ENCODE measurements around the gene SPDYE16.
"Not testable (repeated sequence)": the region's sequence is repeated elsewhere in the genome, so short reads cannot be mapped to it uniquely, and the experiment has no call there.

The SPDYE16 gene

DNA sequence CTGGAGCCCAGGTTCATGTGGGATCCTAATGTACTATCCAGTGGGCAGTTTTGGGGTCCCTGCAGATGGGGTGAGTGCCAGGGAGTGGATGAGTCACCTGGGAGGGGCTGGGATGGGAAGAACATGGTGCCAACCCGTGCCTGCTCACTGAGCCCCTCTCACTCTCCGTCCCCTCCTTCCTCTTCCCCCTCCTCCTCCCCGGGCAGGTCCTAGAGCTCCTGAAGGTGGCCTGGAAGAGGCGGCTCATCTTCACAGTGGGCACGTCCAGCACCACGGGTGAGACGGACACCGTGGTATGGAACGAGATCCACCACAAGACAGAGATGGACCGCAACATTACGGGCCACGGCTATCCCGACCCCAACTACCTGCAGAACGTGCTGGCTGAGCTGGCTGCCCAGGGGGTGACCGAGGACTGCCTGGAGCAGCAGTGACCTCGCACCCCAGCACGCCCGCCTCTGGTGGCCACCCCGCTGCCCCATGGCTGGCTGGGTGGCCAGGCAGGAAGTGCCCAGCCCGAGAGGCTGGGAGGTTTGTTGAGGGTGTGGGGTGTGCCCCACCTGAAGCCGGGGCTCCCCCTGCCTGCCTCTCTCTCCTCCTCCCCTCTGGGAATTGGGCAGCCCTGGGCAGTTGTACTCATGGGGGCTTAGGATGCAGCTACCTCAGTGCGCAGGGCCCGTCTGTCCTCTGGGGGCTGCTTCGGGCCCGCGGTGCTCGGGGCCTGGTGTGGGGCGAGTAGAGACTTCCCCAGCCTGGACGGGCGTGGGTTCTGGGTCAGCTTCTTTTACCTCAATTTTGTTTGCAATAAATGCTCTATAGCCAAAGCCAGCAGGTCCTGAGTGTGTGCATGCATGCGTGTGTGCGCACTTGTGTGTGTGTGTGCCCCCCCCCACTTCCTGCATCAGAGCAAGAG is 37.7 kb downstream of the SPDYE16 start:
- no peak overlapping the region for H3K4me3 ChIP-seq (ENCODE audit: low read depth, low read length)
- TF ChIP-seq, protein P1, sequence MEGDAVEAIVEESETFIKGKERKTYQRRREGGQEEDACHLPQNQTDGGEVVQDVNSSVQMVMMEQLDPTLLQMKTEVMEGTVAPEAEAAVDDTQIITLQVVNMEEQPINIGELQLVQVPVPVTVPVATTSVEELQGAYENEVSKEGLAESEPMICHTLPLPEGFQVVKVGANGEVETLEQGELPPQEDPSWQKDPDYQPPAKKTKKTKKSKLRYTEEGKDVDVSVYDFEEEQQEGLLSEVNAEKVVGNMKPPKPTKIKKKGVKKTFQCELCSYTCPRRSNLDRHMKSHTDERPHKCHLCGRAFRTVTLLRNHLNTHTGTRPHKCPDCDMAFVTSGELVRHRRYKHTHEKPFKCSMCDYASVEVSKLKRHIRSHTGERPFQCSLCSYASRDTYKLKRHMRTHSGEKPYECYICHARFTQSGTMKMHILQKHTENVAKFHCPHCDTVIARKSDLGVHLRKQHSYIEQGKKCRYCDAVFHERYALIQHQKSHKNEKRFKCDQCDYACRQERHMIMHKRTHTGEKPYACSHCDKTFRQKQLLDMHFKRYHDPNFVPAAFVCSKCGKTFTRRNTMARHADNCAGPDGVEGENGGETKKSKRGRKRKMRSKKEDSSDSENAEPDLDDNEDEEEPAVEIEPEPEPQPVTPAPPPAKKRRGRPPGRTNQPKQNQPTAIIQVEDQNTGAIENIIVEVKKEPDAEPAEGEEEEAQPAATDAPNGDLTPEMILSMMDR (IDR thresholded peaks at IDR 0.05; ENCODE audit: control insufficient read depth, extremely low read depth, insufficient read depth) = no peak
- DNase-seq (ENCODE audit: low read depth) = no peak

DNA sequence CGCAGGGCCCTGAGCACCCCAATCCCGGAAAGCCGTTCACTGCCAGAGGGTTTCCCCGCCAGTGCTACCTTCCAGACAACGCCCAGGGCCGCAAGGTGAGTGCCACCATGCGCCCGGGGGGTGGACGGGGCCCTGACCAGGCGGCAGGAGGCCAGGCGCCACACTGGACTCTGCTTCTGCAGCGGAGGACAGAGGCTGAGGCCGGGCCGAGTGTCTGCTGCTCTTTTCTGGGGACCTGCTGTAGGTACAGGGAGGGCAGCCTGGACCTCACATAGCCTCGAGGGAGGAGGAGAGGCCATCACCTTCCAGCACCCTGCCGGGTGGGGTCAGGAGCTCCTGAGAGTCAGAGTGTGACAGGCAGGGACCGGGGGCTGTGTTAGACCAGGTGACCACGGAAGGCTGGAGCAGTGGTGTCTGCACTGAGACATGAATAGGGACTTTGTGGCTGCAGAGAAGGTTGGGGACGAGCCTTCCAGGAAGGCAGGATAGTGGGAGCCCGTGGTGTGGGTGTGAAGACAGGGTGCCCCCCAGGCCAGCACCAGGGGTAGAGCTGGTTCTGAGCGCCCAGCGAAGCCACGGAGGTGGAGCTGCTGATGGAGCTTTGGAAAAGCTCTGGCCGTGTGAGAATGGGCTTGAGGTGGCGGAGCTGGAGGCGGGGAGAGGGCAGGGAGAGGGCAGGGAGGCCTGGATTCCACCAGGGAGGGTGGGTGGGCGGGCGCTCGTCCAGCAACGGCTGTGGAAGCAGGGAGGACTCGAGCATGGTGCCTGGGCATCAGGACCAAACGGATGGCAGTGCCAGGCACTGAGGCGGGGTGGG is 38.5 kb downstream of the SPDYE16 start:
- DNase-seq (ENCODE audit: low read depth); H3K4me3 ChIP-seq (ENCODE audit: low read depth, low read length): not testable (repeated sequence)

DNA sequence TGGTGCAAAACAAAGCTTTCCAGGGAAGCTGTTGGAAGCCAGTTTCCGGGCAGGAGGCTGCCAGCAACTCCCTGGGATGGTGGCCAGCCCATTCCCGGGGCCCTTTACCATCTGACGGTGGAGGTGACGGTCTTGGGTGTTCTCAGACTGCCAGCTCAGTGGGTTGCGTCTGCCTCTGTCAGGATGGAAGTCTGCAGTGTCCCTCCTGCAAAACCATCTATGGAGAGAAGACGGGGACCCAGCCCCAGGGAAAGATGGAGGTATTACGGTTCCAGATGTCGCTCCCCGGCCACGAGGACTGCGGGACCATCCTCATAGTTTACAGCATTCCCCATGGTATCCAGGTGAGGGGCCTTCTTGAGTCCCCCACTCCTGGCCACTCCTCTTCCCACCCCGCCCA is 39.9 kb downstream of the SPDYE16 start:
- H3K4me3 ChIP-seq (ENCODE audit: low read depth, low read length); DNase-seq (ENCODE audit: low read depth): not testable (repeated sequence)

DNA sequence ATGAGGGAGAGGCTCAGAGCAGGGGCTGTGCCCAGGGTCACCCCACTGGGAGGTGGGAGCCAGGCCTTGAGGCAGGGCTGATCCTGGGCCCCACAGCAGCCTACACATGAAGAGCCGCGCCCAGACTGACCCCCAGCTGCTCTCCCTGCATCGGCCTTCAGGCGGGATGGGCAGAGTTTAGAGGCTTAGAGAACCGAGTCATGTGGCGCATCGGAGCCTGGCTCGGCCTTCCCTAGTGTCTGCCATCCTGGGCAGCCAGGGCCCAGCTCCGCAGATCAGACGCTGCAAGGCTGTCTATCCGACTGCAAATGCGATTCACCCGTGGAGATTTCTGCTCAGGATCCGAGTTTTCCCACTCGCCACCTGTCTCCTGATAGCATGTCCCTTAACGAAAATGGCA is 40.3 kb downstream of the SPDYE16 start:
- DNase-seq (ENCODE audit: low read depth); H3K4me3 ChIP-seq (ENCODE audit: low read depth, low read length): not testable (repeated sequence)

DNA sequence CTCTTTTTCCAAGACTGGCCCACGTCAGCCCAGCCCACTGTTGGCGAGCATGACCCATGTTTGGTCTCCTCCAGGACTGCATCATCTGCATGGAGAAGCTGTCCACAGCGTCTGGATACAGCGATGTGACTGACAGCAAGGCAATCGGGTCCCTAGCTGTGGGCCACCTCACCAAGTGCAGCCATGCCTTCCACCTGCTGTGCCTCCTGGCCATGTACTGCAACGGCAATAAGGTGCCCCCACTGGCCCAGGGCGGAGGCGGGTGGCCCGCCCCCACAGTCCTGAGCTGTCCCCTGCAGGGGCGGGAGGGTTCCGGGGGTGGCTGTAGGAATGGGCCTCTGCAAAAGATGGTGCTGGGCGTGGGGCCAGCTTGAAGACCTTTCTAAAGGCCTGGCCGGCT is 40.9 kb downstream of the SPDYE16 start:
- H3K4me3 ChIP-seq (ENCODE audit: low read depth, low read length); DNase-seq (ENCODE audit: low read depth): not testable (repeated sequence)

DNA sequence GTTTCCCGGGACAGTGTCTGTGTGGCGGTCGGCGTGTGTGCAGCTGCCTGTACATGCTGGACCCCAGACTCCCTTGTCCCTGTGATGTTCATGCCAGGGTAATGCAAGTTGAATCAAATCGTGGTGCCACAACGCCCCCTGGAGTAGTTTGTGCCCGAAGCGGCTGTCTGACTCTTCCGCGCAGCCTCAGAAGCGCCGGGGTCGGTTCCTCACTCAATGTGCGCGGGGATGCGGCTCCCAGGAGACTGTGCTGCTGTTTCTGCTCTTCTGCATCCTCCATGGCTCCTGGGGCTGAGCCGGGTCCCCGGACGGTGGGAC is 43.2 kb downstream of the SPDYE16 start:
- DNase-seq (ENCODE audit: low read depth); H3K4me3 ChIP-seq (ENCODE audit: low read depth, low read length): not testable (repeated sequence)

DNA sequence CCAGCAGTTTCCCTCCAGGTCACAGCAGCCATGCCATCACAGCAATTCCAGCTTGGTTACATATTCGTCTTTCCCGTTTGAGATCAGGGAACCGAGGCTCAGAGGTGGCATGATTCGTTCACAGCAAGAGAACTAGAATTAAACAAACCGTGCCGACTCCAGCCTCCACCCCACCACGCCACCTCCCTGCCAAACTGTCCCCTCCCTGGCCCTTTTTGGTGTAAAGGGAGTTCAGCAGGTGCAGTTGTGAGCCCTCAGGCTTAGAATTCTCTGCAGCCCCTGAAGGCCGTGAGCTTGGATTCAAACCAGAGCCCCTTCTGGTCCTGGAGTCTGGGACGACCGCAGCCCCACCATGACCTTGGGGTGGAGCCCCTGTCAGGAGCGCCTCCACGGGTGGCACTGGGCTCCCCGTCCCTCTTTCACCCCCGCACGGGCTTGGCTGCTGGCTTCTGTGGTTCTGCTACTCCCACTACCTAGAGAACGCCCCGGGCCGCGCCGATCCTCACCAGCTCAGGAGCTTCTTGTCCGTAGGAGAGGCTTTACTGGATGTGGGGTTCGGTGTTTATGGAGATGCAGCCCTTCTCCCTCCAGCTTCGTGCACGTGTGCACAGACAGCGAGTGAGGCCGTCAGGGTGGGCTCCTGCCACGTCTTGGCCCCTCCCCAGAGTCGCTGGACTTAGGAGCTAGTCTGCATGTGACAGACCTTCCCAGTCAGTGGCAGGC is 43.7 kb downstream of the SPDYE16 start:
- not testable (repeated sequence) for DNase-seq (ENCODE audit: low read depth); H3K4me3 ChIP-seq (ENCODE audit: low read depth, low read length)

DNA sequence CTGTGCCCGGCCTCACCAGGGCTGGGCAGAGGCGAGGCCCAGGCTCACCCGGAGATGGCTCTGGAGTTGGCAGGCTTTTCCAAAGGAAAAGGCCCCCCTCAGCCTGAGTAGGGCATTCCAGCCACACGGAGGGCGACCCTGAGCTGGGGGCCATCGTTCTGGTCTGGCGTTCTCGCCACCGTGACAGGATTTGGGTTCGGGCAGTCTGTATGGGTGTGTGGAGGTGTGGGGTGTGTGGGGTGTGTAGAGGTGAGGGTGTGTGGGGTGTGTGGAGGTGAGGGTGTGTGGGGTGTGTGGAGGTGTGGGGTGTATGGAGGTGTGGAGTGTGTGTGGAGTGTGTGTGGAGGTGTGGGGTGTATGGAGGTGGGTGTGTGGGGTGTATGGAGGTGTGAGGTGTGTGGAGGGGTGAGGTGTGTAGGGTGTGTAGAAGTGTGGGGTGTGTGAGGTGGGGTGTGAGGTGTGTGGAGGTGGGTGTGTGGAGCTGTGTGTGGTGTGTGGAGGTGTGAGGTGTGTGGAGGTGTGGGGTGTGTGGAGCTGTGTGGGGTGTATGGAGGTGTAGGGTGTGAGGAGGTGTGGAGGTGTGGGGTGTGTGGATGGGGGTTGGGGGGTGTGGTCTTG is 44.4 kb downstream of the SPDYE16 start:
- not testable (repeated sequence) for DNase-seq (ENCODE audit: low read depth)

DNA sequence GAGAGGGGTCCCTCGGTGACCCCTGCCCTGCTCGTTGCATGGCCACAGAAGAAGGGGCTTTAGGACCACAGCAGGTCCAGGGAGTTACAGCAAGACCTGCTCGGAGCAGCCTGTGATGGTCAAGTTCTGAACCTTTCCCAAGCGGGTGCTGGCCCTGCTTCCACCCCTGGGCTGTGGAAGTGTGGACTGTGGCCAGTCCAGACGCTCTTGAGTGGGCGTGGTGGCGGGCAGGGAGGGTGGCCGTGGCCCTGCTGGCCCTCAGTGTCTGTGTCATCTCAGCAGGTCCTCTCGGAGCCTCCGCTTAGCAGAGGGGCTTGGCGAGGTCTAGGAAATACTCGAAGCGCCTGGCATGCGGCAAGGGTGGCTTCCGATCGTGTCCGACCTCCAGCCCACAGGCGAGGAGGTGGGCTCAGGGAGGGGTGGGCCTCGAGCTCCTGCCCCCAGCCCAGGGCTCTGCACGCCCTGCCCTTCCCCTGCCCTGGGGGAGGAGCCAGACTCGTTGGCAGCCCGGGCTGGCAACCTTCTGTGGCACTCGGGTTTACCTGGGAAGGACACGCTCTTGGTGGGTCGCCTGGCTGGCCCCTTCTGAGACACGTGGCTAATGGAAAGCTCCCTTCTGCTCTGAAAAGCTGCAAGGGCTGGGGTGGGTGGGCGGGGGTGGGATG is 45.0 kb downstream of the SPDYE16 start:
- not testable (repeated sequence) for DNase-seq (ENCODE audit: low read depth)

More for the DNA sequence above, 44.4 kb downstream of the SPDYE16 start:
- not testable (repeated sequence) for H3K4me3 ChIP-seq (ENCODE audit: low read depth, low read length)

DNA sequence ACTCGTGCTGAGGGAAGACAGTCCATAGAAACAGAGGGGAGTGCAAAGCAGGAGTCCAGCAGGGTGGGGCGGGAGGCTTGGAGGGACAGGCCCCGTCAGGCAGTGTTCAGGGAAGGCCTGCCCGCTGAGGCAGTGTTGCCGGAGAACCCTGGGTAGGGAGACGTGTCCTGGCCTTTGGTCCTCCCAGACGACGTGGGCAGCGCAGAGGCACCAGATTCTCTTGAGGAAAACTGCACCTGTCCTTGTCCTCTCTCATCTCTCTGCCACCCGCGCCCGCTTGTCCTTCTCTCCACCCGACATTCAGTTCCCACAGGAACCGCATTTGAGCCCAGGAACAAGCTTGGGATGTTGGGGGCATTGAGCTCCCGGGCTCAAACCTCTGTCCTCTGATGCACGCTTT is 47.4 kb downstream of the SPDYE16 start:
- not testable (repeated sequence) for H3K4me3 ChIP-seq (ENCODE audit: low read depth, low read length); DNase-seq (ENCODE audit: low read depth)

More for the DNA sequence above, 45.0 kb downstream of the SPDYE16 start:
- not testable (repeated sequence) for H3K4me3 ChIP-seq (ENCODE audit: low read depth, low read length)

DNA sequence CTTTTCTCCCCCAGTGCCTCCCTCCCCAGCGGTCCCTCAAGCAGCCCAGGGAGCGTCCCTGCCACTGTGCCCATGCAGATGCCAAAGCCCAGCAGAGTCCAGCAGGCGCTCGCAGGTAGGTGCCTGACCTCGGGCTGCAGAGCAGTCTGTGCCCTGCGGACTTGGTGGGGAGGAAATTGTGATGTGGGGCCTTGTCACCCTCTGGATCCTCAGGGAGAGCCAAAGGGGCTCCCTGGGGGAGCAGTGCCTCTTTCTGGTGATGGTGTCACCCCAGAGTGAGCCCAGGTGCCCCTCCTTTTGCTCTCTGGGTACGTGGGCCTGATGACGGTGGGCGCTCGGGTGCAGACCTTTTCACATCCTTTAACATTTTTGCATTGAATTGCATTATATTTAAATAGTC is 51.0 kb downstream of the SPDYE16 start:
- DNase-seq (ENCODE audit: low read depth); H3K4me3 ChIP-seq (ENCODE audit: low read depth, low read length): not testable (repeated sequence)

DNA sequence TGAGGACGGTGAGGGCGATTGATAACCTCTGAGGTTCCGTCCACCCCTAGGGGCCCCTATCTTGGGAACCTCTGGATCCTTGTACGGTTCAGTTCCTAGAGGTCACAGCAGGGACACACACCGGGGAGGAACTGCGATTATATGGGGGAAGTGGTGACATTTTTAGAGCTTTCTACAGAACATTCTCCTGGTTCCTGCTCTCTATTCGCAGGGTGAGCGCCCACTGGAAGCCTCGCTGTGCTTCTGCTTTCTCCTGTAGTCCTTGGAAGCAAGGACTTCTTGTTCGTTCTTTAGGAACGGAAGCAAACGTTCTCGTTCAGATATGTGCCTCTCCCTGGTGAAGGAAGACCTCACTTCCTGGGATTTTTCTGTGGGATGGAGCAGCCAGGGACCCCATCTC is 55.1 kb downstream of the SPDYE16 start:
- DNase-seq (ENCODE audit: low read depth); H3K4me3 ChIP-seq (ENCODE audit: low read depth, low read length): not testable (repeated sequence)

DNA sequence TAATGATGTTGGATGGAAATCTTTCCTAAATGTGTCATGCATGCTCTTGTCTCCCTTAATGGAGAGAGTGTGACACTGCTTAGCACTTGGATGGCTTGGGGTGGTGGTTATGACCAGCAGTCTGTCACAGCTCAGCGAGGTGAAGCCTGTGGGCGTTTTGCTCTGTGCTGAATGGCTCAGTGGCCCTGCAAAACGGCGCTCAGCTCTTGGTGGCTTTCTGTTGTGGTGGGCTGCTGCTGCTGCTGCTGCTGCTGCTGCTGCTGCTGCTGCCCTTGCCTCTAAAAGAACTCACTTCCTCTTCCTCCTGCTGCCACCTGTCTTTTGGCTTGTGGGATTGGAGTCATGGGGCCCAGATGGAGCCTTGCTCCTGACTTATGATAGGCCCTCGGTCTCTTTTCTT is 56.5 kb downstream of the SPDYE16 start:
- not testable (repeated sequence) for H3K4me3 ChIP-seq (ENCODE audit: low read depth, low read length); DNase-seq (ENCODE audit: low read depth)

DNA sequence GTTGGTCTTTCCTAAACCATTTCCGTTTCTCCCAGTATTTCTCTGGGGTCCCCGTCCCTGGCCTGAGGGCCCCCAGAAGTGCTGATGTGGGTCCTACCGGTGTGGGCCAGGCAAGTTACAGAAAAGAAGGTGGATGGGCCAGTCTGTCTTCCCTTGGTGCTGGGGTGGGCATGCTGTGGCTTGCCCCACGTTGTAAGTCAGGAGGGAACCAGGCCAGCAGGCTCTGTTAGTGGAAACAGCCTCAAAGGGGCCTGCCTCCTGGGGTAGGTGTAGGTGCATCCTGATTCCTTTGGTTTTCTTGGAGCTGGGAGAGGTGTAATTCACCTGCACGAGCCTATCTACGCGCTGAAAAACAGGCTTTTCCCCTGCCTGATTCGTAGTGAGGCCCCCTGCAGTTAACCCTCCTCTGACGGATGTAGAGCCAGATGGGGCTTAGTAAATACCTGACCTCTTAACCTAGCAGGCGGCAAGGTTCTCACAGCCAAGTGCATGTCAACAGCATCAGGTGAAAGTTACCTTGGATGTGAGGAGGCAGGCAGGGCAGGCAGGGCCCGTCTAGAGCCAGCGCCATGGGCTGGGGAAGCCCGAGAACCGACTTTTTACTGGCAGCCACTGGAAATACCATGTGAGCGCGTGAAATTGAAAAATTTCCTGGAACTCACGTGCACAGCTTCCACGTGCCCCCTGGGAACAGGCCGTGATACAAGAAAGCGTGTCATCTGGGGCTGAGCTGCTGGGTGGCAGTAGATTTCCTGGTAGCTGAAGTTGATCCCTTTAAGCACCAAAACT is 57.1 kb downstream of the SPDYE16 start:
- not testable (repeated sequence) for H3K4me3 ChIP-seq (ENCODE audit: low read depth, low read length); DNase-seq (ENCODE audit: low read depth)

DNA sequence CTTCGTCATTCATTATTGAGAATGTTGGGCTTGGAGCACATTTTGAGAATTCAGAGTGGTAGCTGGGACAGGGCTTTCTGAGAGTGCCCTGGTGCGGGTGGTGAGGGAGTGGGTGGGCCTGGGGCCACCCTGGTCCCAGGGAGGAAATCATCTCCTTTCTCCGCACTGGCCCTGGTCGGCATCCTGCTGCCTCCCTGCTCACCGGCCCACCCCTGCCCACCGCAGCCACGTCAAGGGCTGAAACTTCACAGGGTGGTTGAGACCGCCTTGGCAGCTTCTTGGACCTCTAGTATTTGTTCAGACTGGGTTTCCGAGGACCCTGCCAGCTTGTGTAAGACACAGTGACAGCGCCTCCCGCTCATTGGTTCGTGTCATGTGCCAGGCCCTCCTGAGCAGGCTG is 58.6 kb downstream of the SPDYE16 start:
- not testable (repeated sequence) for DNase-seq (ENCODE audit: low read depth); H3K4me3 ChIP-seq (ENCODE audit: low read depth, low read length)

DNA sequence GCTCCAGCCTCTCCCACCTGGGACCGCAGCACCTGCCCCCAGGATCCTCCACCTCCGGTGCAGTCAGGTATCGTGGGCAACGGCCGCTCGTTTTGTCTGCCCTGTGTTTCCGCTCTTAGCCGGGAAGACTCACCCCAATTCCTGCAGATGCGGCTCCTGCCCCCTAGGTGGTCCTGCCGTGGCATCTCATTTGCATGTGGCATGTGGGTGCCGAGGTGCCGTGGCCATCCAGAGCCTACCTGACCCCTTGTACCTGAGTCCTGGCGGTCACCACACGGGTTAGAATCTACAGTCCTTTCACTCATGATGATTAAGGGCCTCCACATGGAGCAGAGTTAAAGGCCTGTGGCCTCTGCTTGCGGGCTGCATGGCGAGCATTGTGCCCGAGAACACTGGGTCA is 60.0 kb downstream of the SPDYE16 start:
- not testable (repeated sequence) for H3K4me3 ChIP-seq (ENCODE audit: low read depth, low read length); DNase-seq (ENCODE audit: low read depth)
